ENCODE results near the gene LYSMD2.
"Not testable (repeated sequence)": the region's sequence is repeated elsewhere in the genome, so short reads cannot be mapped to it uniquely, and the experiment has no call there.

LYSMD2 gene, protein sequence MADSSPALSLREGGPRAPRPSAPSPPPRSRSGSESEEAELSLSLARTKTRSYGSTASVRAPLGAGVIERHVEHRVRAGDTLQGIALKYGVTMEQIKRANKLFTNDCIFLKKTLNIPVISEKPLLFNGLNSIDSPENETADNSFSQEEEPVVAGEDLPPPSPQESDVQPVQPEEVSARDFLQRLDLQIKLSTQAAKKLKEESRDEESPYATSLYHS

DNA sequence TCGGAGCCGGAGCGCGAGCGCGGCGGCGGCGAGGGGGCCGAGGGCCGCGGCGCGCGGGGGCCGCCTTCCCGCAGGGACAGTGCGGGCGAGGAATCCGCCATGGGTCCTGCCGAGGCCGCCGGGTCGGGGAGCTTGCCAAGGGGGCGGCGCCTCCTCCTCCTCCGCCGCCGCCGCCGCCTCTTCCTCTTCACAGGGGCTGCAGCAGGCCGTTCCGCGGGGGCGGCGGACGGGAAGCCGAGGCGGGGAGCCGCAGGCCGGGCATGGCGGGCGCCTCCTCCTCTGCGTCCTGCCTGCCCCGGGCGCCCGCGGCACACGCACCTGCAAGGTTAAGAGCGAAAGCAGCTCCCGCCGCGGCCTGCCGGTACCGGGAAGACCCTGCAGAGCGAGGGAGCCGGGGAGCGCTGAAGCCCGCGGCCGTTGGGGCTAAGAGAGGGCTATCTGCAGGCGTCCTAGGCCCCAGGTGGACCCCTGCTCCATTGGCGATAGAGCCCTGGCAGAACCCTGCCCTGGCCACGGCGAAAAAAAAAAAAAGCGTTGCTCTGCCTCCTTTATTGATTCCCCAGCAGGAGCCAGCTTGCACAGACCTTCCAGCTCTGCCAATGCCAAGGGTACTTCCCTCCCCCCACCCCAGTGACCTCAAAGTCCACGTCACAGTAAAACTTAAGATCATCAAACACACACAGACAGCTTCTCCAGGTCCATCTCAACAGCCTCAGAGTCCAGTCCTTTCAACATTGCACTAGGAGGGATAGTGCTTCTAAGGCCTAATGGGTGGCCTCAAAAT, at the start of gene LYSMD2:
Gene LYSMD2, minus strand, starts transcription at position 134 of the 784 bp plus-strand sequence. Its CDS starts 33 bp downstream, at position 101.
- peaks cover 46% of the 10 kb centered on the region for H3K79me2 ChIP-seq (ENCODE audit: insufficient read depth, low read length)
- peak within 1 kb of the TSS; percentile 92 for H2AFZ ChIP-seq (ENCODE audit: low read depth, low read length)

DNA sequence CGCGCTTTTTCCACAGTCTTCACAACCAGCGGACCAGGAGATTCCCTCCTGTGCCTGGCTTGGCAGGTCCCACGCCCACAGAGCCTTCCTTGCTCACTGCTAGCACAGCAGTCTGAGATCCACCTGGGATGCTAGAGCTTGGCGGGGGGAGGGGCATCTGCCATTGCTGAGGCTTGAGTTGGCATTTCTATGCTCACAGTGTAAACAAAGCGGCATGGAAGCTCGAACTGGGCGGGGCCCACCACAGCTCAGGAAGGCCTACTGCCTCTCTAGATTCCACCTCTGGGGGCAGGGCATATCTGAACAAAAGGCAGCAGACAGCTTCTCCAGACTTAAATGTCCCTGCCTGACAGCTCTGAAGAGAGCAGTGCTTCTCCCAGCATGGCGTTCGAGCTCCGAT, 49.7 kb upstream of the LYSMD2 start:
- H2AFZ ChIP-seq (ENCODE audit: low read depth, low read length); H3K4me1 ChIP-seq (ENCODE audit: insufficient read depth, low read length); H3K9ac ChIP-seq (ENCODE audit: low read depth, low read length); H3K27ac ChIP-seq (ENCODE audit: low read length); H3K36me3 ChIP-seq (ENCODE audit: insufficient read depth, low read length); H3K4me3 ChIP-seq (ENCODE audit: low read depth in 1 of 2, low read length in 2 of 2); H3K4me2 ChIP-seq (ENCODE audit: insufficient read depth, low read length); DNase-seq; H3K79me2 ChIP-seq (ENCODE audit: insufficient read depth, low read length); H3K27me3 ChIP-seq (ENCODE audit: insufficient read depth, low read length, poor library complexity); ATAC-seq (ENCODE audit: insufficient read depth, low read depth); H4K20me1 ChIP-seq (ENCODE audit: insufficient read depth, low read length); H3K9me3 ChIP-seq (ENCODE audit: insufficient read depth, low read length, severe bottlenecking): not testable (repeated sequence)

More for the DNA sequence above, at the start of gene LYSMD2:
- TF ChIP-seq, protein P1, sequence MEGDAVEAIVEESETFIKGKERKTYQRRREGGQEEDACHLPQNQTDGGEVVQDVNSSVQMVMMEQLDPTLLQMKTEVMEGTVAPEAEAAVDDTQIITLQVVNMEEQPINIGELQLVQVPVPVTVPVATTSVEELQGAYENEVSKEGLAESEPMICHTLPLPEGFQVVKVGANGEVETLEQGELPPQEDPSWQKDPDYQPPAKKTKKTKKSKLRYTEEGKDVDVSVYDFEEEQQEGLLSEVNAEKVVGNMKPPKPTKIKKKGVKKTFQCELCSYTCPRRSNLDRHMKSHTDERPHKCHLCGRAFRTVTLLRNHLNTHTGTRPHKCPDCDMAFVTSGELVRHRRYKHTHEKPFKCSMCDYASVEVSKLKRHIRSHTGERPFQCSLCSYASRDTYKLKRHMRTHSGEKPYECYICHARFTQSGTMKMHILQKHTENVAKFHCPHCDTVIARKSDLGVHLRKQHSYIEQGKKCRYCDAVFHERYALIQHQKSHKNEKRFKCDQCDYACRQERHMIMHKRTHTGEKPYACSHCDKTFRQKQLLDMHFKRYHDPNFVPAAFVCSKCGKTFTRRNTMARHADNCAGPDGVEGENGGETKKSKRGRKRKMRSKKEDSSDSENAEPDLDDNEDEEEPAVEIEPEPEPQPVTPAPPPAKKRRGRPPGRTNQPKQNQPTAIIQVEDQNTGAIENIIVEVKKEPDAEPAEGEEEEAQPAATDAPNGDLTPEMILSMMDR (IDR thresholded peaks at IDR 0.05; ENCODE audit: borderline replicate concordance, extremely low read depth, low read length, poor library complexity, severe bottlenecking), result no peak
- no peak for TF ChIP-seq EZH2 (IDR thresholded peaks at IDR 0.05; ENCODE audit: borderline replicate concordance, low read depth, low read length, severe bottlenecking)
- H3K27me3 ChIP-seq (ENCODE audit: insufficient read depth, low read length, poor library complexity), result no peaks in the 10 kb centered on the region
- no peaks in the 10 kb centered on the region for H3K9me3 ChIP-seq (ENCODE audit: insufficient read depth, low read length, severe bottlenecking)
- peak within 1 kb of the TSS; percentile 49 to 70 for H3K4me3 ChIP-seq (ENCODE audit: low read depth in 1 of 2, low read length in 2 of 2)
- H4K20me1 ChIP-seq (ENCODE audit: insufficient read depth, low read length), result 0 out of 2 replicates have a peak, but pooled peaks cover 2% of the 10 kb centered on the region
- H3K27ac ChIP-seq (ENCODE audit: low read length), result peak within 1 kb of the TSS; percentile 89
- DNase-seq (peak; percentile 71), ATAC-seq (ENCODE audit: insufficient read depth, low read depth) (peak; percentile 66)
- H3K4me2 ChIP-seq (ENCODE audit: insufficient read depth, low read length), result peak within 1 kb of the TSS; percentile 89
- no peaks in the 10 kb centered on the region for H3K36me3 ChIP-seq (ENCODE audit: insufficient read depth, low read length)
- H3K4me1 ChIP-seq (ENCODE audit: insufficient read depth, low read length), result peaks cover 54% of the 10 kb centered on the region
- peak within 1 kb of the TSS; percentile 90 for H3K9ac ChIP-seq (ENCODE audit: low read depth, low read length)

DNA sequence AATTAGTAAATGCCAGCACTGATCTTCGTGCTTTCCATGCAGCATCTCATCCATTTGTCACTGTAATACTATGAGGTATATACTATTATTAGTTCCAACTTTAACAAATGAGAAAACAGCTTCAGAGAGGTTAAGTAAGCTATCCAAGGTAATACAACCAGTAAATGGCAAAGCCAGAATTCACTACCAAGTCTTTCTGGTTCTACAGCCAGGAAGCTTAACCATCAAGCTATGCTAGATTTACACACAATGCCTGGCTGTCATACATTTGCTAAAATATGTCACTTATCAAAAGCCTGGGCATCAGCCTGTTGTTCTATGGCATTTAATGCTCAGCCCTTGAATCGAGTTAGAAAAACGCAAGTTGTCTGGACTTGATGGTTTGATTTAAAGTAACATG, 46.5 kb upstream of the LYSMD2 start:
- Histone ChIP-seq H3K4me1 (ENCODE audit: insufficient read depth, low read length) (no peaks in the 10 kb centered on the region), H4K20me1 (ENCODE audit: insufficient read depth, low read length) (no peaks in the 10 kb centered on the region), H3K9me3 (ENCODE audit: insufficient read depth, low read length, severe bottlenecking) (no peaks in the 10 kb centered on the region), H3K4me2 (ENCODE audit: insufficient read depth, low read length) (no peak overlapping the region), H3K4me3 (ENCODE audit: low read depth in 1 of 2, low read length in 2 of 2) (no peak overlapping the region), H3K27ac (ENCODE audit: low read length) (no peak overlapping the region), H3K27me3 (ENCODE audit: insufficient read depth, low read length, poor library complexity) (no peaks in the 10 kb centered on the region), H3K36me3 (ENCODE audit: insufficient read depth, low read length) (peaks cover 12% of the 10 kb centered on the region), H2AFZ (ENCODE audit: low read depth, low read length) (no peak overlapping the region), H3K9ac (ENCODE audit: low read depth, low read length) (no peak overlapping the region), H3K79me2 (ENCODE audit: insufficient read depth, low read length) (no peaks in the 10 kb centered on the region)
- no peak for DNase-seq
- no peak for ATAC-seq (ENCODE audit: insufficient read depth, low read depth)
- TF ChIP-seq EZH2 (IDR thresholded peaks at IDR 0.05; ENCODE audit: borderline replicate concordance, low read depth, low read length, severe bottlenecking), result no peak
- TF ChIP-seq, protein P1 (IDR thresholded peaks at IDR 0.05; ENCODE audit: borderline replicate concordance, extremely low read depth, low read length, poor library complexity, severe bottlenecking), result no peak

DNA sequence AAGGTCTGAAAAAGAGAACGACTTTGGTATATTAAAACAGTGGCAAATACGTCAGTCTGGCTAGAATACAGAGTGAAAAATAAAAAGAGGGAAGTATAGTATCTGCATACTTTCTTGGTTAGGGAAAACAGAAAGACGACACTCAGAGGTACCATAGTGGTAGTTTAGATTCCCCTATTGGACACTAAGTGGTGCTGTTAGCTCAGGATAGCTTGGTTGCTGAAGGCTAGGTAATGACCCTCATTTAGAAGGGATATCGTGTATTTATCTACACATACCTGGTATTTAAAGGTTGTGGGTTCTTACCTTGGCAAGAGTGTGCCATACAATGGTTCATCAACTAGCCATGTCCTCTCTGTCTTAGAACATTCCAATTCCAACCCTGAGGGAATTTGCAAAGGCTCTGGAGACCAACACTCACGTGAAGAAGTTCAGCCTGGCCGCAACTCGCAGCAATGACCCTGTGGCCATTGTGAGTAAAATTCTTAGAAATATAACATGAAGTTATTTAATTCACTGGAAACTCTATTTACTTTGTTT, 45.0 kb upstream of the LYSMD2 start:
- TF ChIP-seq EZH2 (IDR thresholded peaks at IDR 0.05; ENCODE audit: borderline replicate concordance, low read depth, low read length, severe bottlenecking), result no peak
- TF ChIP-seq, protein P1 (IDR thresholded peaks at IDR 0.05; ENCODE audit: borderline replicate concordance, extremely low read depth, low read length, poor library complexity, severe bottlenecking), result peak; percentile 47
- H2AFZ ChIP-seq (ENCODE audit: low read depth, low read length), result no peak overlapping the region
- H4K20me1 ChIP-seq (ENCODE audit: insufficient read depth, low read length), result no peaks in the 10 kb centered on the region
- H3K27me3 ChIP-seq (ENCODE audit: insufficient read depth, low read length, poor library complexity), result no peaks in the 10 kb centered on the region
- H3K36me3 ChIP-seq (ENCODE audit: insufficient read depth, low read length), result peaks cover 14% of the 10 kb centered on the region
- no peak overlapping the region for H3K4me3 ChIP-seq (ENCODE audit: low read depth in 1 of 2, low read length in 2 of 2)
- H3K27ac ChIP-seq (ENCODE audit: low read length), result no peak overlapping the region
- no peaks in the 10 kb centered on the region for H3K79me2 ChIP-seq (ENCODE audit: insufficient read depth, low read length)
- H3K4me1 ChIP-seq (ENCODE audit: insufficient read depth, low read length), result no peaks in the 10 kb centered on the region
- no peak overlapping the region for H3K9ac ChIP-seq (ENCODE audit: low read depth, low read length)
- H3K4me2 ChIP-seq (ENCODE audit: insufficient read depth, low read length), result no peak overlapping the region
- no peak for ATAC-seq (ENCODE audit: insufficient read depth, low read depth)
- no peak for DNase-seq
- no peaks in the 10 kb centered on the region for H3K9me3 ChIP-seq (ENCODE audit: insufficient read depth, low read length, severe bottlenecking)
